HG03135 (cell line): ENCODE measurements around the gene ALX3.

ENCODE experiments used
- ATAC-seq: cut with Tn5 transposase; IDR thresholded peaks from one replicate; pipeline ENCODE4 v1.9.1; 2021; ENCODE audit warnings: mild to moderate bottlenecking, moderate library complexity; ENCODE audit not compliant: unreplicated experiment

The ALX3 gene

DNA sequence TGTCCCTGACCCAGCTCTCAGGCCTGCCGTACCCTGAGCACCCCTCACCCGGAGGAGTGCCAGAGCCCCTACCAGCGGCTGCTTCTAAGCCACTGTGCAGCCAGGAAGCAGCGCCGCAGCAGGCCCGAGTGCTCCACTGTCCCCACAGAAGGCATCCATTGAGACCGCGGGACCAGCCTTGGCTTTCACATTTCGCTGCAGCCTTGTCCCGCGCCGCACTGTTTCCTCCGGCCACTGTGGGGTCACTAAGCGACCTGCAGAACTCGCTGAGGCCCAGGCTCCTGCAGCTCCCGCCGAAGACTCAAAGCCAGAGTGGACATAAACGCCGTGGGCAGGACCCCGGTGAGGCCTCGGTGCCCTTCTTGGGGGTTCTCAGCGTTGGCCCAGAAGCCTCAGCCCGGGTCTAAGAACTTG, 3.0 kb downstream of the ALX3 start:
- no peak for ATAC-seq

GRCh38 chr1:110065841-110066240, 4.6 kb downstream of the ALX3 start:
- ATAC-seq, result no peak

- no peak for ATAC-seq
Measured at GRCh38 chr1:110064576-110065337, 5.7 kb downstream of the ALX3 start.

DNA sequence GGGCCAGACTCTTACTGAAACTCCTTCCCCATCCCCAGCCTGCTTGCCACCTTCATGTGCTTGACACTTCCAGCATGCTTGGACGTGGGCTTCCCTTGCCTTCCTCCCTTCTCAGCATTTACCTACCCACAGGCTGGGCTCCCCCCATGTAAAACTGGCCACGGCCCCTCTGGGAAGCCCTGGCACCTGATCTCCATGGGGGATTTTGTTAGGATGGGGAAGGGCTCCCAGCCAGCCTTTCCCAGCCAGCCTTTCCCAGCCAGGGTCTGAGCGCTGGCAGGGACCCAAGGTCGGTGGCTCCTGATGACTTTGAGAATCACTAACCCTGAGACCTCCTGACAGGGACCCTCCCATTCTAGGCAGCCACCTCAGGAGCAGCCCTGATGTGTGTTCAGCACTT, 6.7 kb downstream of the ALX3 start:
- no peak for ATAC-seq

DNA sequence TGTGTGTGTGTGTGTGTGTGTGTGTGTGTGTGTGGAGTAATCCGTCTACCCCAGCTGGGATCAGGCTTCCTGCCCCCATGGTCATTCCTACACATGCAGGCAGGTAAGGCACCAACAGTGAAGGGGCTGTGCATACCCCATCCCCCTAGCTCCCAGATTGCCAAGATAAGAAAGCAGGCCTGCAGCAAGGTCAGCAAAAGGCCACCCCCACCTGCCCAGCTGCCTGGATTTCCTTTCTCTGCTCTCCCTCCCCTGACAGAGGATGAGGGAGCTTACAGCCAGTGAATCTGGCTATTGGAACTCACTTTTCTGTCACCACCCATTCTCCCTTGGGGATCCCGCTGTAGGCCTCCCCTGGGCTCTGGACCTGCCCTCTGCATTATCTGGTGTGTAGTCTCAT, 7.9 kb downstream of the ALX3 start:
- ATAC-seq, result no peak

- ATAC-seq, result no peak
Measured at GRCh38 chr1:110061341-110061740, 9.1 kb downstream of the ALX3 start.

GRCh38 chr1:110060662-110061060, 9.8 kb downstream of the ALX3 start:
- ATAC-seq, result no peak

GRCh38 chr1:110060034-110060661, 10.3 kb downstream of the ALX3 start:
- ATAC-seq, result no peak

DNA sequence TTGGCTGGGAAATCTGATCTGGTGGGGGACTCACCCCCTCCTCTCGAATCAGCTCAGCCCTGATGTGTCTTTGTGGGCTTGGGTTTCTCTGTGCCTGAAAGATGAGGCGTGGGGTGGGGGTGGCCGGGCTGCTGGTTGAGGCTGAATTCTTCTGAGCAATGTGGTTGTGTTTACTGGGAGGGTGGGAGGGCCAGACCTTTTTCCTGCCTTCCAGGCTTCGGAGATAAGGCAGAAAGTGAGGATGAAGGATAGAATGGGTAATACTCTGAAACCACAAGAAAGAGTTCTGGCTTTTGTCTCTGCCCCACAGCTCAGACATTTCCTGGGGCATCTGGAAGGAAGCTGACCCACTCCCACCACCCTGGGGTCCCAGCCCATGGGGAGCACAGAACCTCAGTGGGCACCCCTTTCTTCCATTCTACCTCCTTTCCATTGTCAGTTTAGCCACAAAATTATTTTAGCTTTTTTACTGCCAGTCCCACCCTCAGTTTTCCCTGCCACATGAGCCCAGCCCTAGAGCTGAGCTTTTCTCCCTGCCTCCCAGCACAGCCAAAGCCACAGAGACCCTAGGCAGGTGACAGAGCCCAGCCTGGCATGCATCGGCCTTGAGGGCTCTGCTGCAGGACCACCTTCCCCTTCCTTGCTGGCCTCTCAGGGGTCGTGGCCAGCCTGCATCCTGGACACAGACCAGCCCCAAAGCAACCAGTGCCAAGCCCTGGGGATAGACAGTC, 11.2 kb downstream of the ALX3 start:
- no peak for ATAC-seq

GRCh38 chr1:110058591-110058990, 11.9 kb downstream of the ALX3 start:
- ATAC-seq, result no peak

DNA sequence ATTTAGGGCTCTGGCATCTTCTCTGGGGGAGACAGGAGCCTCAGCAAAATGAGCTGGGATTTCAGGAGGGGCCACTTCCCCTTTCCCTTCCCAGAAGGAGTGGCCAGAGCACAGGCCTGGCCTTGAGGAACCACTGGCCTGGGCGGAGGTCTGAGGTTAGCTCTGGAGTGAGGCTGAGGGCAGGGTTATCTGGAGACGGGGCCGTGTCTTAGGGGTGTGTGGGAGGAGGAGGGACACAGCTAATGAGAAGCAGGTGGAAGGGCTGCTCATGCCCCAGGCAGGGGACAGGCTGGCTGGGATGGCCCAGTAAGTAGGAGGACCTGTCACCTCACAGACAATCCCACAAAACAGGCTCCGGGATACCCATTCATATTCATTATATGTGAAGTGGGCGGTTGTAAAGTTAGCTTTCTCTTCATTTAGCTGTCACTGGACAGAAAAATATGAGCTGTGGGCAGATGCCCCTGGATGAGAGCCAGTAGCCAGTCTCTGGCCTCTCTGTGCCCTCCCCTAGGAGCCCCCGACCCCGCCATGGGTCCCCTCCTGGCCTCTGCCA, 12.4 kb downstream of the ALX3 start:
- no peak for ATAC-seq

- ATAC-seq, result no peak
Measured at GRCh38 chr1:110056776-110057175, 13.7 kb downstream of the ALX3 start.

GRCh38 chr1:110056285-110056683, 14.2 kb downstream of the ALX3 start:
- ATAC-seq, result no peak

GRCh38 chr1:110055493-110056284, 14.8 kb downstream of the ALX3 start:
- ATAC-seq, result no peak

DNA sequence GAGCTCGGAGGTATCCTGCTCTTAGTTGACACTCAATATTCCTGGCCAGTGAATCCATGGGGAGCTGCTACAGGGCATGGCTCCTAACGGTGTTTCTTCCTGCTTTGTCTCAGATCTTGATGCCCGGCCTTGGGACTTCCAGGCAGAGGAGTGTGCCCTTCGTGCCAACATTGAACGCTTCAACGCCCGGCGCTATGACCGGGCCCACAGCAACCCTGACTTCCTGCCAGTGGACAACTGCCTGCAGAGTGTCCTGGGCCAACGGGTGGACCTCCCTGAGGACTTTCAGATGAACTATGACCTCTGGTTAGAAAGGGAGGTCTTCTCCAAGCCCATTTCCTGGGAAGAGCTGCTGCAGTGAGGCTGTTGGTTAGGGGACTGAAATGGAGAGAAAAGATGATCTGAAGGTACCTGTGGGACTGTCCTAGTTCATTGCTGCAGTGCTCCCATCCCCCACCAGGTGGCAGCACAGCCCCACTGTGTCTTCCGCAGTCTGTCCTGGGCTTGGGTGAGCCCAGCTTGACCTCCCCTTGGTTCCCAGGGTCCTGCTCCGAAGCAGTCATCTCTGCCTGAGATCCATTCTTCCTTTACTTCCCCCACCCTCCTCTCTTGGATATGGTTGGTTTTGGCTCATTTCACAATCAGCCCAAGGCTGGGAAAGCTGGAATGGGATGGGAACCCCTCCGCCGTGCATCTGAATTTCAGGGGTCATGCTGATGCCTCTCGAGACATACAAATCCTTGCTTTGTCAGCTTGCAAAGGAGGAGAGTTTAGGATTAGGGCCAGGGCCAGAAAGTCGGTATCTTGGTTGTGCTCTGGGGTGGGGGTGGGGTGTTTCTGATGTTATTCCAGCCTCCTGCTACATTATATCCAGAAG, 16.7 kb downstream of the ALX3 start:
- no peak for ATAC-seq

DNA sequence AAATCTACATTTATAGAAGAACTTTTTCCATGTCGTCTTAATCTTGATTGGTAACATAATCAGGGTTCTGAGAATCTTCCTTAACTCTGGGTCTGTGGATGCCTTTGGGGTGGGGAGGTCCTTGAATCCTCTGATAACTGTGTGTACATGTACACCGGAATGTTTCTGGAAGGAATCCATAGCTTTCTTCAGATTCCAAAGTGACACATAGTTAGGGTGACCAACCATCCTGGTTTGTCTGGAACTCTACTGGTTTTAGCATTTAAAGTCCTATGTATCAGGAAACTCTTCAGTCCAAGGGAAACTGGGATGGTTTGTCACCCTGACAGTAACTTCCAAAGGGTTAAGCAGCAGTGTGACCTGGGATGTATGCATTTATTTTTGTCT, 19.2 kb downstream of the ALX3 start:
- ATAC-seq, result no peak

- ATAC-seq, result no peak
Measured at GRCh38 chr1:110050602-110051261, 19.7 kb downstream of the ALX3 start.

GRCh38 chr1:110049801-110050601, 20.5 kb downstream of the ALX3 start:
- ATAC-seq, result no peak
